B cell (primary cell): Measurements from ENCODE around the gene RNU6-7. TPM values are rescaled to one million over a fixed set of nuclear protein-coding genes. Genes with fewer than 3 reads are reported as not detected.

Source experiments
- ATAC-seq: fragments of 200-7000 bp; cut with Tn5 transposase; one replicate; pipeline ENCODE4 v1.10.0; 2021; ENCODE audit warnings: low read depth, mild to moderate bottlenecking, moderate number of reproducible peaks, moderate library complexity
- CTCF ChIA-PET: fragments of 350-600 bp; sonication (Branson Sonifier 250); formaldehyde crosslinking; loops from one replicate; lab custom pipeline; 2021; ENCODE audit warnings: antibody characterized with exemption, inconsistent platforms; lab: Charles Lee
- POLR2A ChIA-PET: fragments of 350-600 bp; sonication (Branson Sonifier 250); formaldehyde crosslinking; loops from one replicate; lab custom pipeline; 2021; ENCODE audit warnings: antibody characterized with exemption; lab: Charles Lee
- DNase-seq: peaks from one replicate; pipeline ENCODE4 v3.0.0; 2013
- H2AFZ ChIP-seq: 2 replicates; pipeline ENCODE4 v1.6.1; 2012; ENCODE audit warnings: mild to moderate bottlenecking, low read depth, low read length; ENCODE audit not compliant: insufficient read depth, poor library complexity, severe bottlenecking
- H3K27ac ChIP-seq, 2 donors: 1 replicate in 1 of 2; 2 replicates in 1 of 2; pipeline ENCODE4 v1.5.1; 2012 to 2013; ENCODE audit warnings: low read length in 2 of 2, mild to moderate bottlenecking in 2 of 2, moderate library complexity in 1 of 2
- H3K27me3 ChIP-seq, 4 experiments: fragments of 200-600 bp in 1 of 4; sonication (generic) in 1 of 4; replicated peaks in 1 of 4; 1 replicate in 2 of 4; 2 replicates in 2 of 4; pipeline versions ENCODE4 v1.6.1 to v1.7.0; 2013 to 2016; ENCODE audit warnings: low read length in 3 of 4, mild to moderate bottlenecking in 2 of 4, mixed read lengths in 1 of 4, moderate library complexity in 1 of 4; ENCODE audit not compliant: insufficient read depth in 4 of 4, control insufficient read depth in 3 of 4; ENCODE audit errors: control extremely low read depth in 1 of 4
- H3K36me3 ChIP-seq, 2 experiments: replicated peaks in 1 of 2; 1 replicate in 1 of 2; 2 replicates in 1 of 2; pipeline versions ENCODE4 v1.6.1 to v1.7.1; 2013; ENCODE audit warnings: low read length in 1 of 2; ENCODE audit not compliant: insufficient read depth in 2 of 2, control insufficient read depth in 1 of 2; ENCODE audit errors: control extremely low read depth in 1 of 2, extremely low read depth in 1 of 2
- H3K4me1 ChIP-seq, 2 donors: fragments of 200-600 bp in 1 of 2; sonication (generic) in 1 of 2; 1 replicate in 1 of 2; 2 replicates in 1 of 2; pipeline versions ENCODE4 v1.5.1 to v1.6.1; 2013 to 2017; ENCODE audit warnings: low read length in 2 of 2; ENCODE audit not compliant: control insufficient read depth in 2 of 2, insufficient read depth in 2 of 2
- H3K4me2 ChIP-seq: replicated peaks from 2 replicates; pipeline ENCODE3; 2012; ENCODE audit warnings: mild to moderate bottlenecking, low read depth, low read length; ENCODE audit not compliant: poor library complexity, severe bottlenecking
- H3K4me3 ChIP-seq, 5 experiments: fragments of 200-600 bp in 1 of 5; sonication (generic) in 1 of 5; 1 replicate in 3 of 5; 2 replicates in 2 of 5; pipeline versions ENCODE4 v1.5.1 to v1.7.0; 2011 to 2016; ENCODE audit warnings: low read length in 4 of 5, mild to moderate bottlenecking in 4 of 5, low read depth in 2 of 5, control low read depth in 1 of 5, moderate library complexity in 1 of 5; ENCODE audit not compliant: insufficient read depth in 1 of 5; ENCODE audit errors: control extremely low read depth in 1 of 5, extremely low read depth in 1 of 5
- H3K79me2 ChIP-seq: fragments of 200-600 bp; sonication (generic); one replicate; pipeline ENCODE4 v1.6.0; 2016; ENCODE audit warnings: low read length; ENCODE audit not compliant: control insufficient read depth, insufficient read depth
- H3K9ac ChIP-seq: fragments of 200-600 bp; sonication (generic); 2 replicates; pipeline ENCODE4 v1.6.1; 2017; ENCODE audit warnings: mild to moderate bottlenecking, low read length, moderate library complexity
- H3K9me3 ChIP-seq, 3 donors: one replicate each; pipeline versions ENCODE4 v1.6.1 to v1.7.1; 2013; ENCODE audit warnings: low read length in 2 of 3; ENCODE audit not compliant: control insufficient read depth in 2 of 3, insufficient read depth in 1 of 3; ENCODE audit errors: control extremely low read depth in 1 of 3
- H4K20me1 ChIP-seq: 2 replicates; pipeline ENCODE4 v1.6.0; 2012; ENCODE audit warnings: mild to moderate bottlenecking, low read length; ENCODE audit not compliant: insufficient read depth, control insufficient read depth, poor library complexity, severe bottlenecking
- H3K27ac Mint-ChIP-seq: one replicate; pipeline ENCODE4 v1.8.0; 2021; ENCODE audit warnings: mixed read lengths
- H3K27me3 Mint-ChIP-seq: one replicate; pipeline ENCODE4 v1.8.0; 2021; ENCODE audit warnings: mixed read lengths
- H3K4me1 Mint-ChIP-seq: one replicate; pipeline ENCODE4 v1.8.0; 2021; ENCODE audit warnings: mixed read lengths
- H3K4me3 Mint-ChIP-seq: one replicate; pipeline ENCODE4 v1.8.0; 2021; ENCODE audit warnings: mixed read lengths
- H3K9me3 Mint-ChIP-seq: one replicate; pipeline ENCODE4 v1.8.0; 2022; ENCODE audit warnings: mixed read lengths; ENCODE audit not compliant: insufficient read depth
- CTCF ChIP-seq: fragments of 200-600 bp; IDR thresholded peaks from one replicate; pipeline ENCODE4 v1.8.0; 2022; ENCODE audit warnings: antibody characterized with exemption, mild to moderate bottlenecking
- EZH2 ChIP-seq: IDR thresholded peaks from 2 replicates; pipeline ENCODE4 v1.6.1; 2012; ENCODE audit warnings: borderline replicate concordance, low read depth, mild to moderate bottlenecking, moderate library complexity, low read length; ENCODE audit not compliant: insufficient read depth, poor library complexity, severe bottlenecking
- WGBS: methylation state at CpG from one replicate; pipeline ENCODE4 v1.1.5; 2013; ENCODE audit warnings: missing lambda C conversion rate; ENCODE audit not compliant: insufficient coverage; 5-methylcytosine and 5-hydroxymethylcytosine counted together
- intact Hi-C: fragments of 100-400 bp; cut with micrococcal nuclease; formaldehyde crosslinking; loops from one replicate; pipeline ENCODE4 v1.10.0; 2022
- polyA plus RNA-seq: library from polyadenylated mRNA; depleted of rRNA; stranded (reverse); fragments of >200 nt; gene quantifications from 2 replicates; pipeline ENCODE4 v1.2.3, GENCODE V29; 2012
- total RNA-seq, 2 donors: library from RNA; stranded (reverse); fragments of 120-200 nt in 1 of 2; gene quantifications; 1 replicate in 1 of 2; 2 replicates in 1 of 2; pipeline versions ENCODE4 v1.2.3 to v1.2.4, GENCODE V29; 2013 to 2022

Gene RNU6-7
- total and polyA plus RNA-seq, 2 donors (not counting 1 experiment from before 2014, with no cell fraction given), result not detected

GRCh38 chr14:32193532-32193931 is 8.3 kb upstream of the RNU6-7 start:
- 88% methylated on average over 1 of the region's 2 CpGs for WGBS
- Histone ChIP-seq H3K9me3 (no peaks in the 10 kb centered on the region), H3K79me2 (no peaks in the 10 kb centered on the region), H4K20me1 (no peaks in the 10 kb centered on the region), H3K4me2 (no peak overlapping the region), H3K9ac (no peak overlapping the region), H3K27ac (no peak overlapping the region), H2AFZ (no peak overlapping the region), H3K36me3 (no peaks in the 10 kb centered on the region), H3K4me1 (peaks cover 3 to 11% of the 10 kb centered on the region in 2 donors), H3K4me3 (no peak overlapping the region), H3K27me3 (no peaks in the 10 kb centered on the region)
- DNase-seq (no peak), ATAC-seq (no peak)
- no peak for TF ChIP-seq EZH2
- TF ChIP-seq CTCF, result no peak
- intact Hi-C loops, result no loop called here
- Mint-ChIP-seq H3K9me3 (no peaks in the 10 kb centered on the region), H3K27me3 (peaks cover 11% of the 10 kb centered on the region), H3K27ac (no peak overlapping the region), H3K4me3 (no peak overlapping the region), H3K4me1 (peaks cover 11% of the 10 kb centered on the region)
- CTCF ChIA-PET, result no interaction called here
- POLR2A ChIA-PET, result no interaction called here

DNA sequence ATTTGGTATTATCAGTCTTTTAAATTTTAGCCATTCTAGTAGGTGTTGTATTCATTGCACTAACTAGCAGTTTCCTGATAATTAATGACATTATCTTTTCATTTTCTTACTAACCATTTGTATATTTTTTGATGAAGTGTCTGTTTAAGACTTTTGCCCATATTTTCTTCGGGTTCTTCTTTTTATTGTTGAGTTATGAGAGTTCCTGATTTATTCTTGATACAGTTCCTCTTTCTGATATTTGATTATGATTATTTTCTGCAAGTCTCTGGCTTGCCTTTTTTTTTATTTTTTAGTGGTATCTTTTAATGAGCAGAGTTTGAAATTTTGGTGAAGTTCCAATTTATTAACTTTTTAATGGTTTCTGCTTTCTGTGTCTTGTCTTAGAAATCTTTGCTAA is 6.2 kb upstream of the RNU6-7 start:
- ChIA-PET POLR2A (no interaction called here), CTCF (no interaction called here)
- H3K27ac ChIP-seq, result no peak overlapping the region
- TF ChIP-seq CTCF (no peak), EZH2 (no peak)
- no peaks in the 10 kb centered on the region for H3K27me3 ChIP-seq
- no peaks in the 10 kb centered on the region for H3K36me3 ChIP-seq
- H3K9me3 Mint-ChIP-seq, result no peaks in the 10 kb centered on the region
- ATAC-seq, result no peak
- H3K79me2 ChIP-seq, result no peaks in the 10 kb centered on the region
- H3K4me1 Mint-ChIP-seq, result peaks cover 10% of the 10 kb centered on the region
- no CpG with 5 or more reads among the region's 1 CpG for WGBS
- no peak for DNase-seq
- H3K27me3 Mint-ChIP-seq, result peaks cover 11% of the 10 kb centered on the region
- no peak overlapping the region for H2AFZ ChIP-seq
- intact Hi-C loops, result no loop called here
- no peaks in the 10 kb centered on the region for H3K9me3 ChIP-seq
- H3K9ac ChIP-seq, result no peak overlapping the region
- H3K4me2 ChIP-seq, result no peak overlapping the region
- H3K4me3 ChIP-seq, result no peak overlapping the region
- H3K4me1 ChIP-seq, result peaks cover 7 to 13% of the 10 kb centered on the region in 2 donors
- H4K20me1 ChIP-seq, result no peaks in the 10 kb centered on the region
- no peak overlapping the region for H3K4me3 Mint-ChIP-seq
- no peak overlapping the region for H3K27ac Mint-ChIP-seq
